Measurements from ENCODE around the gene DNAJC6. TPM values are rescaled to one million over a fixed set of nuclear protein-coding genes. Genes with fewer than 3 reads are reported as not detected.
"Not testable (repeated sequence)": the region's sequence is repeated elsewhere in the genome, so short reads cannot be mapped to it uniquely, and the experiment has no call there.

Gene DNAJC6
- total RNA-seq, 4 donors from 2014 or later, result 0.10 to 0.75 (median 0.36) TPM; not detected in 1

- Histone ChIP-seq H3K36me3 (no peaks in the 10 kb centered on the region), H3K4me1 (no peaks in the 10 kb centered on the region), H3K27me3 (no peaks in the 10 kb centered on the region), H3K9me3 (no peaks in the 10 kb centered on the region), H3K4me3 (no peak overlapping the region), H3K27ac (no peak overlapping the region)
- in situ Hi-C loops (cut with MboI; ENCODE audit: low sequenced_read_pairs in 4 of 4), result no loop called here
- TF ChIP-seq POLR2A (IDR thresholded peaks at IDR 0.05) (no peak), CTCF (IDR thresholded peaks at IDR 0.05 in 4 of 5, conservative IDR thresholded peaks at IDR 0.05 in 1 of 5) (no peak)
- intact Hi-C loops (cut with DNase I; ENCODE audit: low total_unique reads), result no loop called here
- ATAC-seq (no peak), DNase-seq (no peak)
Observed at GRCh38 chr1:65377496-65378246, 68.3 kb downstream of the DNAJC6 start.

GRCh38 chr1:65378247-65378946, 69.1 kb downstream of the DNAJC6 start:
- H3K27ac ChIP-seq, result no peak overlapping the region
- no peaks in the 10 kb centered on the region for H3K9me3 ChIP-seq
- H3K36me3 ChIP-seq, result no peaks in the 10 kb centered on the region
- in situ Hi-C loops (cut with MboI; ENCODE audit: low sequenced_read_pairs in 4 of 4) (no loop called here), intact Hi-C loops (cut with DNase I; ENCODE audit: low total_unique reads) (no loop called here)
- DNase-seq (no peak), ATAC-seq (no peak)
- no peaks in the 10 kb centered on the region for H3K4me1 ChIP-seq
- TF ChIP-seq POLR2A (IDR thresholded peaks at IDR 0.05) (no peak), CTCF (IDR thresholded peaks at IDR 0.05 in 4 of 5, conservative IDR thresholded peaks at IDR 0.05 in 1 of 5) (no peak)
- no peaks in the 10 kb centered on the region for H3K27me3 ChIP-seq
- no peak overlapping the region for H3K4me3 ChIP-seq

GRCh38 chr1:65384426-65384825, 75.1 kb downstream of the DNAJC6 start:
- DNase-seq; H3K27me3 ChIP-seq; in situ Hi-C loops (cut with MboI; ENCODE audit: low sequenced_read_pairs in 4 of 4); intact Hi-C loops (cut with DNase I; ENCODE audit: low total_unique reads); H3K4me1 ChIP-seq; H3K36me3 ChIP-seq; H3K9me3 ChIP-seq; H3K4me3 ChIP-seq; H3K27ac ChIP-seq; ATAC-seq: not testable (repeated sequence)

GRCh38 chr1:65386439-65386838, 77.1 kb downstream of the DNAJC6 start:
- in situ Hi-C loops (cut with MboI; ENCODE audit: low sequenced_read_pairs in 4 of 4) (no loop called here), intact Hi-C loops (cut with DNase I; ENCODE audit: low total_unique reads) (no loop called here)
- Histone ChIP-seq H3K27me3 (no peaks in the 10 kb centered on the region), H3K36me3 (no peaks in the 10 kb centered on the region), H3K4me3 (no peak overlapping the region), H3K4me1 (no peaks in the 10 kb centered on the region), H3K27ac (no peak overlapping the region), H3K9me3 (no peaks in the 10 kb centered on the region)
- ATAC-seq (no peak), DNase-seq (no peak)
- no peak for TF ChIP-seq POLR2A (IDR thresholded peaks at IDR 0.05)

GRCh38 chr1:65387821-65388220, 78.5 kb downstream of the DNAJC6 start:
- in situ Hi-C loops (cut with MboI; ENCODE audit: low sequenced_read_pairs in 4 of 4) (no loop called here), intact Hi-C loops (cut with DNase I; ENCODE audit: low total_unique reads) (no loop called here)
- Histone ChIP-seq H3K27me3 (no peaks in the 10 kb centered on the region), H3K4me1 (no peaks in the 10 kb centered on the region), H3K27ac (no peak overlapping the region), H3K36me3 (no peaks in the 10 kb centered on the region), H3K9me3 (no peaks in the 10 kb centered on the region), H3K4me3 (no peak overlapping the region)
- ATAC-seq (no peak), DNase-seq (no peak)
- TF ChIP-seq POLR2A (IDR thresholded peaks at IDR 0.05) (no peak), CTCF (IDR thresholded peaks at IDR 0.05 in 4 of 5, conservative IDR thresholded peaks at IDR 0.05 in 1 of 5) (no peak)
